HG02588 (cell line): Measurements from ENCODE around the gene ARMH1.
A peak's percentile ranks its signal among the peaks of the same experiment; 100 is the strongest.
"Not testable (repeated sequence)": the region's sequence is repeated elsewhere in the genome, so short reads cannot be mapped to it uniquely, and the experiment has no call there.

Experiments
- ATAC-seq: cut with Tn5 transposase; IDR thresholded peaks from one replicate; pipeline ENCODE4 v1.9.1; 2021; ENCODE audit warnings: mild to moderate bottlenecking, moderate library complexity; ENCODE audit not compliant: unreplicated experiment

Gene ARMH1

DNA sequence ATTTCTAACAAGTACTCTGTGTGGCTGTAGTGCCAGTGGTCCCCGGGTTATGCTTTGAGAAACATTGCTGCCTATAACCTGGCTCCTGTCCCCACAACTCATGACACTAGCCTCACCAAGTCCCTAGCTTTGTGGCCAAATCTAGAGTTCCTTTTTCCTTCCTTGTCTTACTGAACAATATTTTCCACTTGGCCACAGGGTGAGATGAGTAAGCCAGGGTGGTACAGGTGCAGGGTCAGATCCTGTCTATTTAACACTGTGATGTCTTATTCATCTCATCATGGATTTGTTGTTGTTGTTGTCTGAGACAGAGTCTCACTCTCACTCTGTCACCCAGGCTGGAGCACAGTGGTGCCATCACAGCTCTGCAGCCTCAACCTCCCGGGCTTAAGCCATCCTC lies 18.6 kb downstream of the ARMH1 start:
- no peak for ATAC-seq

- ATAC-seq, result no peak
These were observed 19.4 kb downstream of the ARMH1 start for GRCh38 chr1:44693900-44694299.

GRCh38 chr1:44694863-44695478 lies 20.5 kb downstream of the ARMH1 start:
- peak; percentile 53 for ATAC-seq

DNA sequence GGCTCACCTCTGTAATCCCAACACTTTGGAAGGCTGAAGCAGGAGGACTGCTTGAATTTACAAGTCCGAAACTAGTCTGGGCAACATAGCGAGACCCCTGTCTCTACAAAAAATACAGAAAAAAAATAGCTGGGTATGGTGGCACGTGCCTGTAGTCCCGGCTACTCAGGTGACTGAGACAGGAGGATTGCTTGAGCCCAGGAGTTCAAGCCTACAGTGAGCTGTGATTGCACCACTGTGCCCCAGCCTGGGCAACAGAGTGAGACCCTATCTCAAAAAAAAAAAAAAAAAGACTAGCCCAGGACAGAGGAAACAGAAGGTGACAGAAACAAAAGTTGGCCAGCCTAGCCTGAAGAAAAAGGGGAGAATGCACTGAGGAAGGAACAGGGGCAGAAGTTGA lies 21.2 kb downstream of the ARMH1 start:
- ATAC-seq, result no peak

GRCh38 chr1:44696101-44696500 lies 21.6 kb downstream of the ARMH1 start:
- no peak for ATAC-seq

GRCh38 chr1:44696789-44697345 lies 22.4 kb downstream of the ARMH1 start:
- no peak for ATAC-seq

- ATAC-seq, result no peak
These were observed 23.6 kb downstream of the ARMH1 start for GRCh38 chr1:44698138-44698537.

GRCh38 chr1:44699375-44699774 lies 24.9 kb downstream of the ARMH1 start:
- not testable (repeated sequence) for ATAC-seq

DNA sequence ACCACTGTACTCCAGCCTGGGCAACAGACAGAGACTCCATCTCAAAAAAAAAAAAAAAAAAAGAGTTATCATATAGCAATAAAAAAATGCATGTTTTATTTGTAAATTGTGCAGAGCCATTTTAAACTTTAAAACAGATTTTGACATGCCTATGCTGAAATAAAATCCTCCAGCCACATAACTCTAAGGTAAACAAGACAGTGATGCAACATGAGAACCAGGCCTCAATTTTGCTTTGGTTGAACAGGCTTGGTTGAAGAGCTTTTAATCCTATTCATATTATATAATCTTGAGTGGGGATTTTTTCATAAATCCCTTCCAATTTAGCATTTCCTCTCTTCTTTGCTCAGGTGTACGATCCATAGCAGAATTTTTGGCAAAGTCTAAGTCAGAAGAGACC lies 26.1 kb downstream of the ARMH1 start:
- no peak for ATAC-seq

DNA sequence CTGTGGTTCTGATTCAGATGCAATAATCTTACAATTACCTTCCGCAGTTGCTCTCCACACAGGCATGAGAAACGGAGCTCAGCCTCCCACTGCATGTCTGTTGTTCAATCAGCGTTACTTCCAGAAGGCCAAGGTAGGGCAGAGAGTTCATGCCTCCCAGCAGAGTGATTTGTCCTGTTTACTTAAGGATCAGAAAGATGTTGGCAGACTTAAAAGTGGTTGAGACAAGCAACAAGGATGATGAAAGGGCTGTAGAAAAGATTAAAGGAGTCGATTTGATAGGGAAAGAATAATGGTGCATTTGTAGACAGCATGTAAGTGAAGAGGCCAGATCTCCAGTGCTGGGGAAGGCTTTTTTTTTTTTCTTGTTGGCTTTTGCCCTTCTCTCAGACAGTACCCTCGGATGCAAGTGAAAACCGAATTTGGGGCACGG lies 26.6 kb downstream of the ARMH1 start:
- ATAC-seq, result no peak

DNA sequence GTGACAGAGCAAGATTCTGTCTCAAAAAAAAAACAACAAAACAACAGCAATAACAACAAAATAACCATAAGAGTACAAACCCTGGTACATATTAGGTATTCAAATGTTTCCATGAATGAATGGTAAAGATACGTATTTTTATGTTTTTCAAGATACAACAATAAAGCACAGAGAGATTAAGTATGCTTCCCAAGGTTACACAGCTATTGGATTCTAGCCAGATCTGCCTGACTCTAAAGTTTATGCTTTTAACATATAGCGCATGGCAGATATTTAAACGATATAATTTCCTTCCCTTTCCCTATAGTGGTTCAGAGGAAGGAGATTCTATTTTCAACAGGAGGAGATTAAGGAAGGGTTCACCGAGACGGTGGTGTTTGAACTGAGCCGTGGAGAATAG lies 31.0 kb downstream of the ARMH1 start:
- no peak for ATAC-seq

GRCh38 chr1:44705938-44706337 lies 31.4 kb downstream of the ARMH1 start:
- no peak for ATAC-seq

DNA sequence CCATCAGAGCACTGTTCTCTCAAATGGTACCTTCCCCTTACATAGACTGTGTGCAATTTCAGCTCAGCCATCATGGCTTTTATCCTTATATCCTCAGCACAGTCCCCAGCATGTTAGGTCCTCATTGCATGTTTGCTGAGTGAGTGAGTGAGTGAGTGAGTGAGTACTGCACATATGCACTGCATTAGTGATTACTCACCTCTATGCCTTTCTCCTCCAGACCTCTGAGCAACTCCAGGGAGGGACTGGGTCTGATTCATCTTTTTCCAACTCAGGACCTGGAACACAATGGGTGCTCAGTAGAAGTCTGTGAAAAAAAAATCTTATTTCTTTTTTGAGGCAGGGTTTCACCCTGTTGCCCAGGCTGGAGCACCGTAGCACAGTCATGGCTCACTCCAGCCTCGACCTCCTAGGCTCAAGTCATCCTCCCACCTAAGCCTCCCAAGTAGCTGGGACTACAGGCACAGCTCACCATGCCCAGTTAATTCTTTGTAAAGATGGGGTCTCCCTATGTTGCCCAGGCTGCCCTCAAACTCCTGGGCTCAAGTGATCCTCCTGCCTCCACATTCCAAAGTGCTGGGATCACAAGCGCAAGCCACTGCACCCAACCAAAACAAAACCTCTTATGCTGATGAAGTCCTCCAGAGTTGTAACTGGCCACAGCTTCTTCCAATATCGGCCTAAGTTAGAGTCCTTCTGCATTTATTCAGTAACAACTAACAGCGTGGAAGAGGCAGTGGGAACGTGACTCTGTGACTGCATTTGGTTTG lies 32.8 kb downstream of the ARMH1 start:
- ATAC-seq, result no peak

DNA sequence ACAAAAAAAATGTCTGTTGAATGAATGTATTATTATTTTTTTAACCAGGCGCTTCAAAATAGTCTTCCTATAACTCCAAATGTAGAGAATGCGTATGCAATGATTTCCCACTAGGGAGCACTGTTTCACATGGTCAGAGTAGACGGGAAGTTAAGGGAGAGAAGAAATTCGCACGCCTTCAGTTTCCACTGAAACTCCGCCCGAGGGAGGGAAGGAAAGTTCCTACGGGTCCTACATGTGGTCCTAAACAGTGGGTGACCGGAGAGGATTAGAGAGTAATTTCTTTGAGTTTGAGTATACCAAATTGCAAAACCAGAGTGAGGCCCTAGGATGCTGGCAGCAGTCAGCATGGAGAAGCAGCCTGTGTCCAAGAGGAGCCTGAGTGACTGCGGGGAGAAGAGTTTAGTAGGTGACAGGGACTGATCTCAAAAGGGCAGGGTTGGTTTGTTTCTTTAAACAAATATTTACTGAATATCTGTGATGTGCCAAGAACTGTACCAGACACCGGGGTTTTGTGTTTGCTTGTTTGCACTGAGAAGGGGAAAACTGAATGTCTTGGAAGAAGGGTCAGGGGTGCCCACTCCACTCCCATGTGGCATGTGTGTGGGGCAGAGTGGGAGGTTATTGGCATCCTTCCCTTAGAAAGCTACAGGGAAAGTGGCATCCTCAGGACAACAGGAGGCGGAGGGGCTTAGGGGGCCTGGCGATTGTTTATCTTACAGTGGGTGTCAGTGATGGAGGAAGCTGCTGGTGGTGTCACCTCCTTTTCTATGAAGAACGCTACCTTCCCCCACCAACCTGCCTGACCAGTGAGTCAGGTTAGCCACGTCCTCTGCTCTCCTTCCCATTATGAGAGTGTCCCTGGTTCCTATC lies 33.7 kb downstream of the ARMH1 start:
- no peak for ATAC-seq

GRCh38 chr1:44713321-44713781 lies 38.8 kb downstream of the ARMH1 start:
- ATAC-seq, result no peak

- ATAC-seq, result no peak
These were observed 40.0 kb downstream of the ARMH1 start for GRCh38 chr1:44714532-44714931.

GRCh38 chr1:44714944-44715571 lies 40.5 kb downstream of the ARMH1 start:
- ATAC-seq, result no peak

DNA sequence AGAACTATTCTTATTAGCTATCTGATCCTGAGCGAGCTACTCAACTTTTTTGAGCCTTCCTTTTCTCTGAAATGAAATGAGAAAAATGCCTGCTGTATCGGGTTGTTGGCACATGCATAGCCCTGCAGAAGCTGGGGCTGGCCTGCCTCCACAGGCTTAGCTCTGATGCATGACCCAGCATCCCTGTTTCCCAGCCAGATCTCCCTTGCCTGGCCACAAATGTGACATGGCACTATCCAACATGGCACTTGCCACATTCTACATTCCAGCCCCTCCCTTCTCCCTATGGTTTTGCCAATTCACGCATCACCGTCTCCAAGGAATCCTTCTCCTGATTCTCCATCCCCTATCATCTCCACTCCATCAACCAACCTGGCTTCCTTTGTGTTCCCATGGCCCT lies 42.6 kb downstream of the ARMH1 start:
- ATAC-seq, result no peak

GRCh38 chr1:44717653-44718052 lies 43.1 kb downstream of the ARMH1 start:
- ATAC-seq, result no peak

- ATAC-seq, result no peak
These were observed 43.6 kb downstream of the ARMH1 start for GRCh38 chr1:44718091-44718490.

- no peak for ATAC-seq
These were observed 44.8 kb downstream of the ARMH1 start for GRCh38 chr1:44719318-44719717.
